Measurements from ENCODE around the gene RGS8.

The RGS8 gene

GRCh38 chr1:182720463-182720862 lies 36.1 kb upstream of the RGS8 start:
- 83% methylated on average over 1 of the region's 2 CpGs for WGBS
- no peak overlapping the region for H3K27ac ChIP-seq (ENCODE audit: low read length, poor library complexity, severe bottlenecking)
- H4K91ac ChIP-seq (ENCODE audit: low read length), result no peak overlapping the region
- no peak overlapping the region for H3K4me3 ChIP-seq (ENCODE audit: insufficient read depth in 1 of 2, low read depth in 1 of 2, low read length in 2 of 2)
- H2AFZ ChIP-seq (ENCODE audit: low read depth, low read length), result no peak overlapping the region
- no peak overlapping the region for H2BK120ac ChIP-seq (ENCODE audit: low read depth, low read length)
- H3K79me1 ChIP-seq (replicated peaks; ENCODE audit: low read length, poor library complexity, severe bottlenecking), result no peaks in the 10 kb centered on the region
- peak; percentile 34 for DNase-seq
- H3K27me3 ChIP-seq (ENCODE audit: control insufficient read depth in 1 of 2, insufficient read depth in 1 of 2, low read length in 2 of 2), result no peaks in the 10 kb centered on the region
- H3K36me3 ChIP-seq (ENCODE audit: control insufficient read depth in 1 of 2, insufficient read depth in 2 of 2, low read depth in 1 of 2, low read length in 2 of 2), result no peaks in the 10 kb centered on the region
- H2AK5ac ChIP-seq (ENCODE audit: low read length, severe bottlenecking), result no peak overlapping the region
- no peak overlapping the region for H3K4ac ChIP-seq (ENCODE audit: low read depth in 1 of 2, low read length in 2 of 2)
- H3K4me2 ChIP-seq (ENCODE audit: low read length, poor library complexity, severe bottlenecking), result no peak overlapping the region
- H3K18ac ChIP-seq (ENCODE audit: low read depth in 1 of 2, low read length in 2 of 2), result no peak overlapping the region
- no peaks in the 10 kb centered on the region for H3K9me3 ChIP-seq (ENCODE audit: control insufficient read depth, low read length)
- H4K8ac ChIP-seq (ENCODE audit: low read length), result no peak overlapping the region
- no peak overlapping the region for H3K9ac ChIP-seq (ENCODE audit: low read length)
- H2BK5ac ChIP-seq (ENCODE audit: low read depth, low read length, poor library complexity, severe bottlenecking), result no peak overlapping the region
- no peak overlapping the region for H3K23ac ChIP-seq (ENCODE audit: low read length in 2 of 2)
- H3K4me1 ChIP-seq (ENCODE audit: control insufficient read depth, insufficient read depth, low read depth, low read length), result peaks cover 2% of the 10 kb centered on the region
- H2BK12ac ChIP-seq (ENCODE audit: low read length in 2 of 2), result no peak overlapping the region
- H3K14ac ChIP-seq (ENCODE audit: low read length in 2 of 2), result no peak overlapping the region
- no peak overlapping the region for H2BK15ac ChIP-seq (ENCODE audit: low read depth, poor library complexity, severe bottlenecking)

- Histone ChIP-seq H3K4ac (ENCODE audit: low read depth in 1 of 2, low read length in 2 of 2) (no peak overlapping the region), H3K23ac (ENCODE audit: low read length in 2 of 2) (no peak overlapping the region), H4K8ac (ENCODE audit: low read length) (no peak overlapping the region), H2BK15ac (ENCODE audit: low read depth, poor library complexity, severe bottlenecking) (no peak overlapping the region), H2AFZ (ENCODE audit: low read depth, low read length) (no peak overlapping the region), H4K91ac (ENCODE audit: low read length) (no peak overlapping the region), H2AK5ac (ENCODE audit: low read length, severe bottlenecking) (no peak overlapping the region), H3K4me3 (ENCODE audit: insufficient read depth in 1 of 2, low read depth in 1 of 2, low read length in 2 of 2) (no peak overlapping the region), H3K18ac (ENCODE audit: low read depth in 1 of 2, low read length in 2 of 2) (no peak overlapping the region), H3K9me3 (ENCODE audit: control insufficient read depth, low read length) (no peaks in the 10 kb centered on the region), H3K4me2 (ENCODE audit: low read length, poor library complexity, severe bottlenecking) (no peak overlapping the region), H2BK5ac (ENCODE audit: low read depth, low read length, poor library complexity, severe bottlenecking) (no peak overlapping the region), H3K27me3 (ENCODE audit: control insufficient read depth in 1 of 2, insufficient read depth in 1 of 2, low read length in 2 of 2) (no peaks in the 10 kb centered on the region), H3K79me1 (replicated peaks; ENCODE audit: low read length, poor library complexity, severe bottlenecking) (no peaks in the 10 kb centered on the region), H3K36me3 (ENCODE audit: control insufficient read depth in 1 of 2, insufficient read depth in 2 of 2, low read depth in 1 of 2, low read length in 2 of 2) (no peaks in the 10 kb centered on the region), H2BK120ac (ENCODE audit: low read depth, low read length) (no peak overlapping the region), H3K14ac (ENCODE audit: low read length in 2 of 2) (no peak overlapping the region), H3K4me1 (ENCODE audit: control insufficient read depth, insufficient read depth, low read depth, low read length) (no peaks in the 10 kb centered on the region), H2BK12ac (ENCODE audit: low read length in 2 of 2) (no peak overlapping the region), H3K27ac (ENCODE audit: low read length, poor library complexity, severe bottlenecking) (no peak overlapping the region), H3K9ac (ENCODE audit: low read length) (no peak overlapping the region)
- WGBS, result 94% methylated on average over 3 of the region's 4 CpGs
- no peak for DNase-seq
Observed at GRCh38 chr1:182719553-182719952, 35.2 kb upstream of the RGS8 start.

GRCh38 chr1:182718311-182718710 lies 33.9 kb upstream of the RGS8 start:
- Histone ChIP-seq H3K27ac (ENCODE audit: low read length, poor library complexity, severe bottlenecking) (no peak overlapping the region), H3K14ac (ENCODE audit: low read length in 2 of 2) (no peak overlapping the region), H3K9ac (ENCODE audit: low read length) (no peak overlapping the region), H3K36me3 (ENCODE audit: control insufficient read depth in 1 of 2, insufficient read depth in 2 of 2, low read depth in 1 of 2, low read length in 2 of 2) (no peaks in the 10 kb centered on the region), H3K79me1 (replicated peaks; ENCODE audit: low read length, poor library complexity, severe bottlenecking) (no peaks in the 10 kb centered on the region), H3K4me2 (ENCODE audit: low read length, poor library complexity, severe bottlenecking) (no peak overlapping the region), H3K4me3 (ENCODE audit: insufficient read depth in 1 of 2, low read depth in 1 of 2, low read length in 2 of 2) (no peak overlapping the region), H2AFZ (ENCODE audit: low read depth, low read length) (no peak overlapping the region), H2AK5ac (ENCODE audit: low read length, severe bottlenecking) (no peak overlapping the region), H3K23ac (ENCODE audit: low read length in 2 of 2) (no peak overlapping the region), H2BK5ac (ENCODE audit: low read depth, low read length, poor library complexity, severe bottlenecking) (no peak overlapping the region), H3K9me3 (ENCODE audit: control insufficient read depth, low read length) (no peaks in the 10 kb centered on the region), H4K91ac (ENCODE audit: low read length) (no peak overlapping the region), H4K8ac (ENCODE audit: low read length) (no peak overlapping the region), H2BK15ac (ENCODE audit: low read depth, poor library complexity, severe bottlenecking) (no peak overlapping the region), H3K18ac (ENCODE audit: low read depth in 1 of 2, low read length in 2 of 2) (no peak overlapping the region), H2BK12ac (ENCODE audit: low read length in 2 of 2) (no peak overlapping the region), H3K4ac (ENCODE audit: low read depth in 1 of 2, low read length in 2 of 2) (no peak overlapping the region), H2BK120ac (ENCODE audit: low read depth, low read length) (no peak overlapping the region), H3K4me1 (ENCODE audit: control insufficient read depth, insufficient read depth, low read depth, low read length) (no peaks in the 10 kb centered on the region), H3K27me3 (ENCODE audit: control insufficient read depth in 1 of 2, insufficient read depth in 1 of 2, low read length in 2 of 2) (no peaks in the 10 kb centered on the region)
- DNase-seq, result no peak
- 94% methylated on average over 2 of the region's 2 CpGs for WGBS

- no peak overlapping the region for H3K23ac ChIP-seq (ENCODE audit: low read length in 2 of 2)
- H2AK5ac ChIP-seq (ENCODE audit: low read length, severe bottlenecking), result no peak overlapping the region
Observed at GRCh38 chr1:182716740-182717720, 32.6 kb upstream of the RGS8 start.

More at GRCh38 chr1:182716740-182717720, 32.6 kb upstream of the RGS8 start:
- no peak overlapping the region for H3K4me2 ChIP-seq (ENCODE audit: low read length, poor library complexity, severe bottlenecking)
- WGBS, result 95% methylated on average over 1 of the region's 4 CpGs
- H3K36me3 ChIP-seq (ENCODE audit: control insufficient read depth in 1 of 2, insufficient read depth in 2 of 2, low read depth in 1 of 2, low read length in 2 of 2), result no peaks in the 10 kb centered on the region
- H2BK5ac ChIP-seq (ENCODE audit: low read depth, low read length, poor library complexity, severe bottlenecking), result no peak overlapping the region
- no peak overlapping the region for H2BK120ac ChIP-seq (ENCODE audit: low read depth, low read length)
- H3K18ac ChIP-seq (ENCODE audit: low read depth in 1 of 2, low read length in 2 of 2), result no peak overlapping the region
- H2AFZ ChIP-seq (ENCODE audit: low read depth, low read length), result no peak overlapping the region
- no peak overlapping the region for H2BK15ac ChIP-seq (ENCODE audit: low read depth, poor library complexity, severe bottlenecking)
- H3K27me3 ChIP-seq (ENCODE audit: control insufficient read depth in 1 of 2, insufficient read depth in 1 of 2, low read length in 2 of 2), result no peaks in the 10 kb centered on the region
- no peak overlapping the region for H4K8ac ChIP-seq (ENCODE audit: low read length)
- DNase-seq, result no peak
- no peak overlapping the region for H2BK12ac ChIP-seq (ENCODE audit: low read length in 2 of 2)
- H3K4me1 ChIP-seq (ENCODE audit: control insufficient read depth, insufficient read depth, low read depth, low read length), result no peaks in the 10 kb centered on the region
- no peak overlapping the region for H4K91ac ChIP-seq (ENCODE audit: low read length)
- H3K9ac ChIP-seq (ENCODE audit: low read length), result no peak overlapping the region
- no peak overlapping the region for H3K4me3 ChIP-seq (ENCODE audit: insufficient read depth in 1 of 2, low read depth in 1 of 2, low read length in 2 of 2)
- no peak overlapping the region for H3K4ac ChIP-seq (ENCODE audit: low read depth in 1 of 2, low read length in 2 of 2)
- no peaks in the 10 kb centered on the region for H3K79me1 ChIP-seq (replicated peaks; ENCODE audit: low read length, poor library complexity, severe bottlenecking)
- no peak overlapping the region for H3K27ac ChIP-seq (ENCODE audit: low read length, poor library complexity, severe bottlenecking)
- no peak overlapping the region for H3K14ac ChIP-seq (ENCODE audit: low read length in 2 of 2)
- no peaks in the 10 kb centered on the region for H3K9me3 ChIP-seq (ENCODE audit: control insufficient read depth, low read length)

All from mesenchymal stem cell (in vitro differentiated cells and primary cell).